ENCODE measurements around the gene TMEM186. TPM values are rescaled to one million over a fixed set of nuclear protein-coding genes. Genes with fewer than 3 reads are reported as not detected.
"Not testable (repeated sequence)": the region's sequence is repeated elsewhere in the genome, so short reads cannot be mapped to it uniquely, and the experiment has no call there.

TMEM186 gene
- total RNA-seq, 2 experiments from 2014 or later: 1.9 to 3.1 TPM

DNA sequence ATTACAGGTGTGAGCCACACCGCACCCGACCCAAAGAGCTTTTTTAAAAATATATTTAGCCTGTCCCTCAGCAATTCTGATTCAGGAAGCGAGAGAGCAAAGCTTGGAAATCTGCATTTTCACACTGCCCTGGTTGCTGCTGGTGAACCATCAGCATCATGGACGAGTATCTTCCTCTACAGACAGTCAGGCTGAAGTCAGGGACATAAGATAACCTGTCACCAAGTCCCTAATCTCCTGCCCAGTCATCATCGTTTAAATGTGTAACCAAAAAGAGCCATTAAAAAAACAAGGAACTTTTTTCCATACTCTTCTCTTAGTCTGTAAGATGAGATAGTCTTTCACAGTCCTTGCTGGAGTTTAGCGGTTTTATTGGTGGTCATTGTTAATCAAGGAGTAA, 6.9 kb upstream of the TMEM186 start:
- TF ChIP-seq, protein P1, sequence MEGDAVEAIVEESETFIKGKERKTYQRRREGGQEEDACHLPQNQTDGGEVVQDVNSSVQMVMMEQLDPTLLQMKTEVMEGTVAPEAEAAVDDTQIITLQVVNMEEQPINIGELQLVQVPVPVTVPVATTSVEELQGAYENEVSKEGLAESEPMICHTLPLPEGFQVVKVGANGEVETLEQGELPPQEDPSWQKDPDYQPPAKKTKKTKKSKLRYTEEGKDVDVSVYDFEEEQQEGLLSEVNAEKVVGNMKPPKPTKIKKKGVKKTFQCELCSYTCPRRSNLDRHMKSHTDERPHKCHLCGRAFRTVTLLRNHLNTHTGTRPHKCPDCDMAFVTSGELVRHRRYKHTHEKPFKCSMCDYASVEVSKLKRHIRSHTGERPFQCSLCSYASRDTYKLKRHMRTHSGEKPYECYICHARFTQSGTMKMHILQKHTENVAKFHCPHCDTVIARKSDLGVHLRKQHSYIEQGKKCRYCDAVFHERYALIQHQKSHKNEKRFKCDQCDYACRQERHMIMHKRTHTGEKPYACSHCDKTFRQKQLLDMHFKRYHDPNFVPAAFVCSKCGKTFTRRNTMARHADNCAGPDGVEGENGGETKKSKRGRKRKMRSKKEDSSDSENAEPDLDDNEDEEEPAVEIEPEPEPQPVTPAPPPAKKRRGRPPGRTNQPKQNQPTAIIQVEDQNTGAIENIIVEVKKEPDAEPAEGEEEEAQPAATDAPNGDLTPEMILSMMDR (IDR thresholded peaks at IDR 0.05): no peak
- no peaks in the 10 kb centered on the region for H3K27me3 ChIP-seq (ENCODE audit: control insufficient read depth in 1 of 2, insufficient read depth in 2 of 2, low read length in 2 of 2)
- no peaks in the 10 kb centered on the region for H3K27me3 Mint-ChIP-seq
- peaks cover 14% of the 10 kb centered on the region for H3K4me1 Mint-ChIP-seq (ENCODE audit: low read depth)
- no peaks in the 10 kb centered on the region for H3K9me3 ChIP-seq (ENCODE audit: control insufficient read depth in 1 of 2, insufficient read depth in 1 of 2, low read length in 2 of 2)
- no peak overlapping the region for H3K27ac Mint-ChIP-seq
- ChIA-PET CTCF (no interaction called here), POLR2A (interaction anchor here (1.2 kb wide), 1 partner anchor 64 kb away, joined by 5 read pairs; the partner anchor contains the start of gene CARHSP1)
- H3K4me3 Mint-ChIP-seq: no peak overlapping the region
- H3K27ac ChIP-seq (ENCODE audit: low read depth in 1 of 2, low read length in 2 of 2): no peak overlapping the region
- ATAC-seq (ENCODE audit: poor library complexity) (no peak), DNase-seq (no peak)
- H3K36me3 Mint-ChIP-seq (ENCODE audit: low read depth): peaks cover 81% of the 10 kb centered on the region
- intact Hi-C loops (cut with DNase I, micrococcal nuclease): no loop called here
- H3K4me3 ChIP-seq (ENCODE audit: low read length): no peak overlapping the region
- peaks cover 7% of the 10 kb centered on the region for H3K4me1 ChIP-seq (ENCODE audit: insufficient read depth, low read length)
- peaks cover 77% of the 10 kb centered on the region for H3K36me3 ChIP-seq (ENCODE audit: insufficient read depth, low read length)
- H3K9me3 Mint-ChIP-seq: no peaks in the 10 kb centered on the region

DNA sequence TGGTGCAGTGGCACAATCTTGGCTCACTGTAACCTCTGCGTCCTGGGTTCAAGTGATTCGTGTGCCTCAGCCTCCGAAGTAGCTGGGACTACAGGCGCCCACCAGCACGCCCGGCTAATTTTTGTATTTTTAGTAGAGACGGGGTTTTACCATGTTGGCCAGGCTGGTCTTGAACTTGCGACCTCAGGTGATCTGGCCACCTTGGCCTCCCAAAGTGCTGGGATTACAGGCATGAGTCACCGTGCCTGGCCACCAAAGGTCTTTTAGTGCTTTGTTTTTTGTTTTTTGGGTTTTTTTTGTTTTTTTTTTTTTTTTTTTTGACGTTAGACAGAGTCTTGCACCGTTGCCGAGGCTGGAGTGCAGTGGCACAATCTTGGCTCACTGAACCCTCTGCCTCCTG, 6.3 kb upstream of the TMEM186 start:
- H3K4me3 Mint-ChIP-seq; H3K4me3 ChIP-seq (ENCODE audit: low read length); H3K27me3 Mint-ChIP-seq; H3K27ac Mint-ChIP-seq; ATAC-seq (ENCODE audit: poor library complexity); H3K9me3 Mint-ChIP-seq; H3K27me3 ChIP-seq (ENCODE audit: control insufficient read depth in 1 of 2, insufficient read depth in 2 of 2, low read length in 2 of 2); H3K27ac ChIP-seq (ENCODE audit: low read depth in 1 of 2, low read length in 2 of 2); intact Hi-C loops (cut with DNase I, micrococcal nuclease); DNase-seq; H3K9me3 ChIP-seq (ENCODE audit: control insufficient read depth in 1 of 2, insufficient read depth in 1 of 2, low read length in 2 of 2); CTCF ChIA-PET: not testable (repeated sequence)
- Histone ChIP-seq H3K4me1 (ENCODE audit: insufficient read depth, low read length) (peaks cover 13% of the 10 kb centered on the region), H3K36me3 (ENCODE audit: insufficient read depth, low read length) (peaks cover 72% of the 10 kb centered on the region)
- Mint-ChIP-seq H3K4me1 (ENCODE audit: low read depth) (peaks cover 20% of the 10 kb centered on the region), H3K36me3 (ENCODE audit: low read depth) (peaks cover 75% of the 10 kb centered on the region)
- POLR2A ChIA-PET: interaction anchor here (1.2 kb wide), 1 partner anchor 65 kb away, joined by 5 read pairs; the partner anchor contains the start of gene CARHSP1

DNA sequence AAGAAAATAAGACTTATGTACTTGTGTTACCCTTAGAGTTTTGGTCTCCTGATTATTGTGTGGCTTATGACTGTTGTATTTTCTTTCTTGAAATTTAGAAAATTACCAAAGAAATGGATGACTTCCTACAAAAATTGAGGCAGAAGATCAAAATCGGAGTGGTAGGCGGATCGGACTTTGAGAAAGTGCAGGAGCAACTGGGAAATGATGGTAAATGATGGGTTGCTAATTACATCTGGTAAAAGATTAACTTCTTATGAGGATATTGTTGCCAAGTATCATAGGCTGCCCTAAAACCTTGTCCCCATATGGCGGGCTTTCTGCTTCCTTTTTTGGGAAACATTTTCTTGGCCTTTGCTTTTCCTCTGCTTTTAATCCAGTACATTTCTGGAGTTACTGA, 4.3 kb upstream of the TMEM186 start:
- POLR2A ChIA-PET: no interaction called here
- Mint-ChIP-seq H3K4me1 (ENCODE audit: low read depth) (peaks cover 40% of the 10 kb centered on the region), H3K27me3 (no peaks in the 10 kb centered on the region), H3K36me3 (ENCODE audit: low read depth) (peaks cover 64% of the 10 kb centered on the region), H3K9me3 (no peaks in the 10 kb centered on the region), H3K4me3 (no peak overlapping the region), H3K27ac (no peak overlapping the region)
- CTCF ChIA-PET: no interaction called here
- H3K4me1 ChIP-seq (ENCODE audit: insufficient read depth, low read length): peaks cover 30% of the 10 kb centered on the region
- no peaks in the 10 kb centered on the region for H3K9me3 ChIP-seq (ENCODE audit: control insufficient read depth in 1 of 2, insufficient read depth in 1 of 2, low read length in 2 of 2)
- TF ChIP-seq, protein P1 (IDR thresholded peaks at IDR 0.05): no peak
- H3K36me3 ChIP-seq (ENCODE audit: insufficient read depth, low read length): peaks cover 52% of the 10 kb centered on the region
- intact Hi-C loops (cut with DNase I, micrococcal nuclease): no loop called here
- no peaks in the 10 kb centered on the region for H3K27me3 ChIP-seq (ENCODE audit: control insufficient read depth in 1 of 2, insufficient read depth in 2 of 2, low read length in 2 of 2)
- DNase-seq (no peak), ATAC-seq (ENCODE audit: poor library complexity) (no peak)
- no peak overlapping the region for H3K27ac ChIP-seq (ENCODE audit: low read depth in 1 of 2, low read length in 2 of 2)
- H3K4me3 ChIP-seq (ENCODE audit: low read length): no peak overlapping the region
